ENCODE results near the gene PRODH2. TPM values are rescaled to one million over a fixed set of nuclear protein-coding genes. Genes with fewer than 3 reads are reported as not detected.

The PRODH2 gene
- total and polyA plus RNA-seq, 2 of the 13 experiments (the other 11 are each of a cell fraction or from before 2014, with no cell fraction given), result 86.7 to 118 TPM

GRCh38 chr19:35812220-35813042, at the start of gene PRODH2 (continued):
- TF ChIP-seq ZNF510 (CRISPR knock-in tag; IDR thresholded peaks at IDR 0.05; ENCODE audit: low read depth), result no peak
- TF ChIP-seq ZBTB1 (CRISPR knock-in tag; IDR thresholded peaks at IDR 0.05; ENCODE audit: borderline replicate concordance), result no peak
- TF ChIP-seq KIAA2018 (CRISPR knock-in tag; IDR thresholded peaks at IDR 0.05; ENCODE audit: borderline replicate concordance), result no peak
- TF ChIP-seq TOPORS (CRISPR knock-in tag; IDR thresholded peaks at IDR 0.05), result 0 out of 2 replicates have a peak, but pooled peaks have one; percentile 17
- TF ChIP-seq ZFYVE20 (CRISPR knock-in tag; IDR thresholded peaks at IDR 0.05; ENCODE audit: borderline replicate concordance, low read depth), result no peak
- TF ChIP-seq CAMTA2 (CRISPR knock-in tag; IDR thresholded peaks at IDR 0.05; ENCODE audit: borderline replicate concordance), result 0 out of 2 replicates have a peak, but pooled peaks have one; percentile 30
- TF ChIP-seq ZBTB39 (CRISPR knock-in tag; IDR thresholded peaks at IDR 0.05), result peak; percentile 22; the same call in 1 of the 2 replicates
- no peak for TF ChIP-seq GMEB2 (CRISPR knock-in tag; IDR thresholded peaks at IDR 0.05; ENCODE audit: low read depth)
- TF ChIP-seq ELF1 (CRISPR knock-in tag; IDR thresholded peaks at IDR 0.05), result 0 out of 2 replicates have a peak, but pooled peaks have one; percentile 10
- TF ChIP-seq HNF1B (CRISPR knock-in tag; IDR thresholded peaks at IDR 0.05), result peak; percentile 100
- TF ChIP-seq CHCHD3 (CRISPR knock-in tag; IDR thresholded peaks at IDR 0.05), result no peak
- TF ChIP-seq GATA4 (IDR thresholded peaks at IDR 0.05; ENCODE audit: borderline replicate concordance, low read depth), result peak; percentile 68; the same call in 1 of the 2 replicates
- no peak; the same call in 1 of the 2 replicates for TF ChIP-seq ZSCAN25 (CRISPR knock-in tag; IDR thresholded peaks at IDR 0.05)
- TF ChIP-seq U2AF2 (IDR thresholded peaks at IDR 0.05; ENCODE audit: low read depth, low read length), result no peak
